Uterus (tissue), 2 donors: ENCODE results near the gene SPEG.

Source experiments
- POLR2A ChIP-seq, 2 donors: fragments of 450-650 bp; IDR thresholded peaks; one replicate each; pipeline ENCODE4 v1.6.1; 2016; ENCODE audit warnings: antibody characterized with exemption in 2 of 2, mild to moderate bottlenecking in 1 of 2, moderate library complexity in 1 of 2
- TF ChIP-seq, protein P1 (sequence below), 4 experiments: fragments of 200-600 bp in 2 of 4; fragments of 450-650 bp in 2 of 4; sonication (generic) in 2 of 4; IDR thresholded peaks; one replicate each; pipeline ENCODE4 v1.5.1; 2016 to 2019; ENCODE audit warnings: antibody characterized with exemption in 4 of 4, mild to moderate bottlenecking in 2 of 4, moderate library complexity in 1 of 4

DNA sequence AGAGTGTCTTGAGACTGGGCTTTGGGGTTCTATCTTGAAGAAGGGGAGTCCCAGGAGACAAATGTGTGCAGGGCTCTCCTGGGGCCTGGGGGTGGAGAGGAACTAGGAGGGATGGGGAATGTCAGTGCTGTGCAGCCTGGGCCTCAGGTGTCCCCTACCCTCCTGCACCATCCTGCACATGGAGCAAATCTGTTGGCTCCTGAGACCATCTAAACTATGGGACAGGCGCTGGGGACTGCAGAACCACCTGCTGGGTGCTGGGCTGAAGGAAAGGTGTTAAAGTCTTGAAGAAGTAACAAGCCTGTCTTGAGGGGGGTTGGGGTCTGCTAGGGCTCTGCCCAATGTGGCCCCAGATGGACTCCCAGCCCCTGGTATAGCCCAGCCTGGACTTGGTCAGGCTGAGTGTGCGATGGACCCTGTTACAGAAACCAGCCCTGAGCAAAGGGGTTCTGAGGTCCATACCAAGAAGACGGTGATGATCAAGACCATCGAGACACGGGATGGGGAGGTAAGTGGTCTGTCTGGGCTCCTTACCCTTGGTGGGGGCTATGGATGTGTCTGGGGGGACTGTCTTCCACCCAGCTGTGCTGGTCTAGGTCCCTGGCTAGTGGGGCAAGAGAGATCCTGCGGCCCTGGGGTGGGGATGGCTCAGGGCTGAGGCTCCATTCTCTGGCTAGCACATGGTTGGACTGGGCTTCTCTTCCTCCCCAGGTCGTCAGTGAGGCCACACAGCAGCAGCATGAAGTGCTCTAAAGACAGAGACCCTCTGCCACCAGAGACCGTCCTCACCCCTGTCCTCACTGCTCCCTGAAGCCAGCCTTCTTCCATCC lies 9.2 kb upstream of the SPEG start:
- TF ChIP-seq, protein P1, sequence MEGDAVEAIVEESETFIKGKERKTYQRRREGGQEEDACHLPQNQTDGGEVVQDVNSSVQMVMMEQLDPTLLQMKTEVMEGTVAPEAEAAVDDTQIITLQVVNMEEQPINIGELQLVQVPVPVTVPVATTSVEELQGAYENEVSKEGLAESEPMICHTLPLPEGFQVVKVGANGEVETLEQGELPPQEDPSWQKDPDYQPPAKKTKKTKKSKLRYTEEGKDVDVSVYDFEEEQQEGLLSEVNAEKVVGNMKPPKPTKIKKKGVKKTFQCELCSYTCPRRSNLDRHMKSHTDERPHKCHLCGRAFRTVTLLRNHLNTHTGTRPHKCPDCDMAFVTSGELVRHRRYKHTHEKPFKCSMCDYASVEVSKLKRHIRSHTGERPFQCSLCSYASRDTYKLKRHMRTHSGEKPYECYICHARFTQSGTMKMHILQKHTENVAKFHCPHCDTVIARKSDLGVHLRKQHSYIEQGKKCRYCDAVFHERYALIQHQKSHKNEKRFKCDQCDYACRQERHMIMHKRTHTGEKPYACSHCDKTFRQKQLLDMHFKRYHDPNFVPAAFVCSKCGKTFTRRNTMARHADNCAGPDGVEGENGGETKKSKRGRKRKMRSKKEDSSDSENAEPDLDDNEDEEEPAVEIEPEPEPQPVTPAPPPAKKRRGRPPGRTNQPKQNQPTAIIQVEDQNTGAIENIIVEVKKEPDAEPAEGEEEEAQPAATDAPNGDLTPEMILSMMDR (IDR thresholded peaks at IDR 0.05) = no peak
- no peak for TF ChIP-seq POLR2A (IDR thresholded peaks at IDR 0.05)
